ENCODE data around the gene GHRHR. TPM values are rescaled to one million over a fixed set of nuclear protein-coding genes. Genes with fewer than 3 reads are reported as not detected.

Gene GHRHR
- total and polyA plus RNA-seq, 2 donors: 0.42 to 0.68 TPM

Other genes with a start within 250 kb of the GHRHR start
- 0.94 TPM for gene INMT, start 211.8 kb upstream of the GHRHR start, total RNA-seq
- gene INMT, start 211.8 kb upstream of the GHRHR start, polyA plus RNA-seq: 2.5 TPM
- gene MINDY4, start 192.5 kb upstream of the GHRHR start, total RNA-seq: 1.5 TPM
- 1.7 TPM for gene MINDY4, start 192.5 kb upstream of the GHRHR start, polyA plus RNA-seq
- gene AQP1, start 52.1 kb upstream of the GHRHR start, total RNA-seq: 18.4 TPM
- 42.2 TPM for gene AQP1, start 52.1 kb upstream of the GHRHR start, polyA plus RNA-seq
- 0.61 TPM for gene ADCYAP1R1, start 88.4 kb downstream of the GHRHR start, total RNA-seq
- 0.21 TPM for gene ADCYAP1R1, start 88.4 kb downstream of the GHRHR start, polyA plus RNA-seq